H1 (cell line): ENCODE results near the gene ASL.

ENCODE experiments used
- ASH2L ChIP-seq: fragments of 200-600, 300-600 bp; sonication (generic); IDR thresholded peaks from one replicate; pipeline ENCODE4 v1.7.1; 2017; ENCODE audit warnings: low read length
- BCL11A ChIP-seq, 2 experiments: IDR thresholded peaks; one replicate each; pipeline ENCODE4 v1.6.1; 2011; ENCODE audit warnings: low read depth in 2 of 2, low read length in 2 of 2, mild to moderate bottlenecking in 2 of 2
- CEBPB ChIP-seq: IDR thresholded peaks from 2 replicates; pipeline ENCODE4 v1.6.1; 2012; ENCODE audit warnings: low read depth, low read length
- CTCF ChIP-seq, 3 experiments: IDR thresholded peaks; 1 replicate in 2 of 3; 2 replicates in 1 of 3; pipeline versions ENCODE4 v1.5.1 to v1.6.1; 2011; ENCODE audit warnings: low read length in 3 of 3, mild to moderate bottlenecking in 3 of 3, inconsistent platforms in 2 of 3, low read depth in 1 of 3, moderate library complexity in 1 of 3; ENCODE audit not compliant: insufficient read depth in 1 of 3; ENCODE audit errors: control extremely low read depth in 1 of 3
- EZH2 ChIP-seq: fragments of 200-600 bp; sonication (generic); IDR thresholded peaks from 2 replicates; pipeline ENCODE4 v1.7.1; 2012; ENCODE audit warnings: low read depth, mild to moderate bottlenecking, moderate library complexity, low read length, inconsistent platforms; ENCODE audit not compliant: severe bottlenecking
- HDAC6 ChIP-seq: IDR thresholded peaks from one replicate; pipeline ENCODE4 v1.7.1; 2012; ENCODE audit warnings: low read depth, mild to moderate bottlenecking, inconsistent platforms, low read length, moderate library complexity
- KDM1A ChIP-seq: fragments of 200-600, 300-600 bp; sonication (generic); IDR thresholded peaks from 2 replicates; pipeline ENCODE4 v1.7.1; 2016; ENCODE audit warnings: mild to moderate bottlenecking, low read length, borderline replicate concordance
- MAX ChIP-seq: IDR thresholded peaks from 2 replicates; pipeline ENCODE4 v1.6.1; 2012; ENCODE audit warnings: inconsistent platforms
- POLR2A ChIP-seq, 2 experiments: IDR thresholded peaks; 1 replicate in 1 of 2; 2 replicates in 1 of 2; pipeline ENCODE4 v1.6.1; 2011; ENCODE audit warnings: low read depth in 2 of 2, low read length in 2 of 2, mild to moderate bottlenecking in 2 of 2; ENCODE audit errors: control extremely low read depth in 1 of 2
- POLR2AphosphoS5 ChIP-seq: IDR thresholded peaks from 2 replicates; pipeline ENCODE4 v1.6.1; 2011; ENCODE audit warnings: low read depth, low read length
- POU5F1 ChIP-seq: IDR thresholded peaks from 2 replicates; pipeline ENCODE4 v1.6.1; 2011; ENCODE audit warnings: low read depth, mild to moderate bottlenecking, low read length, moderate library complexity
- RAD21 ChIP-seq, 2 experiments: IDR thresholded peaks in 1 of 2; conservative IDR thresholded peaks in 1 of 2; 2 replicates each; pipeline ENCODE4 v1.6.1; 2011; ENCODE audit warnings: low read depth in 2 of 2, low read length in 2 of 2, improper control_type of control experiment in 1 of 2, inconsistent platforms in 1 of 2, mild to moderate bottlenecking in 1 of 2, moderate library complexity in 1 of 2
- RFX5 ChIP-seq: IDR thresholded peaks from 2 replicates; pipeline ENCODE4 v1.6.1; 2011; ENCODE audit warnings: low read depth, low read length, improper control_type of control experiment, borderline replicate concordance
- SIN3A ChIP-seq, 2 experiments: IDR thresholded peaks in 1 of 2; conservative IDR thresholded peaks in 1 of 2; 2 replicates each; pipeline ENCODE4 v1.6.1; 2011 to 2012; ENCODE audit warnings: low read length in 2 of 2, improper control_type of control experiment in 1 of 2, low read depth in 1 of 2, mild to moderate bottlenecking in 1 of 2

- TF ChIP-seq CTCF (IDR thresholded peaks at IDR 0.05; ENCODE audit: control extremely low read depth in 1 of 3, insufficient read depth in 1 of 3, low read depth in 1 of 3, low read length in 3 of 3) (no peak), RAD21 (IDR thresholded peaks at IDR 0.05 in 1 of 2, conservative IDR thresholded peaks at IDR 0.05 in 1 of 2; ENCODE audit: low read depth in 2 of 2, low read length in 2 of 2) (no peak), POLR2AphosphoS5 (no peak), BCL11A (IDR thresholded peaks at IDR 0.05; ENCODE audit: low read depth in 2 of 2, low read length in 2 of 2) (no peak), RFX5 (no peak), SIN3A (conservative IDR thresholded peaks at IDR 0.05 in 1 of 2, IDR thresholded peaks at IDR 0.05 in 1 of 2; ENCODE audit: low read depth in 1 of 2, low read length in 2 of 2) (no peak), ASH2L (no peak), POLR2A (IDR thresholded peaks at IDR 0.05; ENCODE audit: control extremely low read depth in 1 of 2, low read depth in 2 of 2, low read length in 2 of 2) (no peak), EZH2 (no peak), POU5F1 (no peak), KDM1A (no peak), HDAC6 (no peak), CEBPB (no peak), MAX (no peak)
These were observed 23.6 kb downstream of the ASL start for GRCh38 chr7:66099232-66099550.
